Activated CD4-positive, alpha-beta T cell treated with anti-CD3 and anti-CD28 coated beads, Interleukin-2, amount 50 U/mL, for 48 hours (primary cell): ENCODE results near the gene TMEM234.
"Not testable (repeated sequence)": the region's sequence is repeated elsewhere in the genome, so short reads cannot be mapped to it uniquely, and the experiment has no call there.

ENCODE experiments used
- DNase-seq, 2 experiments: peaks; one replicate each; pipeline ENCODE4 v3.0.0-alpha.2; 2020

The TMEM234 gene

DNA sequence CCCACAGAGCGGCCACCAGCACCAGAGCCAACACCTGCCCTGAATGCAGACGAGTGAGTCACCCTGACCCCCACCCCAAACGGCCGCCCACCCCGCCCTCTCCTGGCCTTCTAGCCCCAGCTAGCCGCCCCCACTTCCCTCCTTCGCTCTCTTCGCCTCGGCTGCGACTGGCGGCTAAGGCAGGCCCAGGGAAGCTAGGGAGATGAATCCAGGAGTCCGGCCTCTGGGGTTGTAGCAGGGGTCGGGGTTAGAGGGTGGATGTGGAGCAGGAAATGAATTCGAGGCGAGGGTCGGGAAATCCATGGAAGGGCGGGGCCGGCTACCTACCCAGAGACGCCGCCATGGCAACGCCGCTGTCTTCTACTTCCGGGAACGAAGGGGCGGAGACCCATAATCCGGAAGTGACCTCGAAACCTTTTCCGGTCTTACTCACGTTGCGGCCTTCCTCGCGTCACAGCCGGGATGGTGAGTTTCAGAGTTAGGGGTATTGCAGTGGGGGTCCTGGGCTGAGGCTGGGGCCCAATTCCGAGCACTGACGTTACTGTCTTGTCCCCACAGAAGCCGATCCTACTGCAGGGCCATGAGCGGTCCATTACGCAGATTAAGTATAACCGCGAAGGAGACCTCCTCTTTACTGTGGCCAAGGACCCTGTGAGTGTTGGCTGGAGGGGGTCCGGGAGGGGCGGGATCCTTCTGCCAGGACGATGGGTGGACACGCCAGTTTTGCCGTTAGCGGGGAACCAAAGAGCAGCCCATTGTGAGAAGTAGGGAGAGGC, at the start of gene TMEM234, which contains the start of gene EIF3I:
Gene TMEM234 (minus strand): TSS at position 374 of the 776 bp plus-strand sequence. CDS start 31 bp downstream, at position 343.
Gene EIF3I (plus strand): TSS at position 428 of the 776 bp plus-strand sequence. CDS start 35 bp downstream, at position 463.
- DNase-seq: peak; percentile 91 to 95

GRCh38 chr1:32269744-32270143, 47.6 kb upstream of the TMEM234 start:
- DNase-seq: no peak

- DNase-seq: no peak
Observed at GRCh38 chr1:32266921-32267591, 44.9 kb upstream of the TMEM234 start.

- DNase-seq: no peak
Observed at GRCh38 chr1:32265846-32266245, 43.7 kb upstream of the TMEM234 start.

GRCh38 chr1:32263744-32264143, 41.6 kb upstream of the TMEM234 start:
- no peak for DNase-seq

DNA sequence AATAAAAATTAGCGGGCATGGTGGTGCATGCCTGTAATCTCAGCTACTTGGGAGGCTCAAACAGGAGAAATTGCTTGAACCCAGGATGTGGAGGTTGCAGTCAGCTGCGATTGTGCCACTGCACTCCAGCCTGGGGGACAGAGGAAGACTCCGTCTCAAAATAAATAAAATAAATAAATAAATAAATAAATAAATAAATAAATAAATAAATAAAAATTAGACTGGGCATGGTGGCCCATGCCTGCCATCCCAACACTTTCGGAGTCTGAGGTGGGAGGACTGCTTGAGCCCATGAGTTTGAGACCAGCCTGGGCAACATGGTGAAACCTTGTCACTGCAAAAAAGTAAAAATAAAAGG, 41.1 kb upstream of the TMEM234 start:
- DNase-seq: not testable (repeated sequence)

DNA sequence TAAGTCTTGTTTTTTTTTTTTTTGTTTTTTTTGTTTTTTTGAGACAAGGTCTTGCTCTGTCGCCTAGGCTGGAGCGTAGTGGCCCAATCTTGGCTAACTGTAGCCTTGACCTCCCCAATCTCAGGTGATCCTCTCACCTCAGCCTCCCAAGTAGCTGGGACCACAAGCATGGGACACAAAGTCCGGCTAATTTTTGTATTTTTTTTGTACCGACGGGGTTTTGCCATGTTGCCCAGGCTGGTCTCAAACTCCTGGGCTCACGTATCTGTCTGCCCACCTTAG, 35.0 kb upstream of the TMEM234 start:
- DNase-seq: no peak

GRCh38 chr1:32256473-32257226, 34.5 kb upstream of the TMEM234 start:
- no peak for DNase-seq

- DNase-seq: no peak
Observed at GRCh38 chr1:32255072-32256071, 33.2 kb upstream of the TMEM234 start.

DNA sequence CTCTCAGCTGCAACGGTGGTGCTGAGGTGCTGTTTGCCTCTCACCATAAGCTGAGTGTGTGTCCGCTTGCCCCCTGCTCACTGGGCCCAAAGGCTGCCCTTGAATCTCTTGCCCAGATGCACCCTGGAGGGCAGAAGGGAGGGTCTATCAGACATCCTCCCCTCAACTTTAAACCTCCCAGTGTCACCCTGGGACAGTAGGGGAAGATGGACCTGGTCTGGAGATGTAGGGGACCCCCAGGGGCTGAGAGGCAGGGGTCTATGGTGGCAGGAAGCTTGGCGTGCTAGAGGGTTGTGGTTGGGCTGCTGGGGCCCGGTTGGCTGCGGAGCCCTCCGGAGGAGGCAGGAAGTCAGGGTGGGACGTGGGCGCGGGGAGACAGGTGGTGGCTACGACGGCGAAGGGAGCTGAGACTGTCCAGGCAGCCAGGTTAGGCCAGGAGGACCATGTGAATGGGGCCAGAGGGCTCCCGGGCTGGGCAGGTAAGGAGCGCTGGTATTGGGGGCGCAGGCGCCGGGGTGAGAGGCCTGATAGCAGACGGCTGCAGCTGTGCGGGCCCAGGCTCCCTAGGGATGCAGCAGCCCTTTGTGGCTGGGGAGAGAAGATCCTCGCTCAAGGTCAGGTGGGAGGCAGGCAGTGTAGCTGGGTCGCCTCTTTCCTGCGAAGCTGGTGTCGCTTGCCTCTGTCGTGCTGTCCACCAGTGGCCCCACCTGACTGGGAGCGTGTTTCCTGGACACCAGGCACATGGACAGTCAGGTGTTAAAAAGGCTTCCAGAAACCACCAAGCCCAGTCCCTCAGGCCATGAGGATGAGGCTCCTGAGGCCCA, 29.0 kb upstream of the TMEM234 start, which contains the start of gene LCK:
Gene LCK (plus strand): TSS at position 373 of the 824 bp plus-strand sequence. CDS start 23,065 bp downstream, outside the sequence.
- DNase-seq: peak; percentile 80 to 82

- peak; percentile 82 to 86 for DNase-seq
Observed at GRCh38 chr1:32249831-32250525, 27.8 kb upstream of the TMEM234 start.

- DNase-seq: peak; percentile 90 to 93
Observed at GRCh38 chr1:32247983-32248889, 26.1 kb upstream of the TMEM234 start.

- DNase-seq: no peak
Observed at GRCh38 chr1:32247452-32247851, 25.3 kb upstream of the TMEM234 start.

GRCh38 chr1:32246888-32247273, 24.7 kb upstream of the TMEM234 start, which contains the start of gene FAM167B:
TSS of gene FAM167B (plus strand) at chr1:32247222. CDS start at chr1:32247422, 200 bp downstream.
- no peak for DNase-seq

- no peak for DNase-seq
Observed at GRCh38 chr1:32242341-32242851, 20.2 kb upstream of the TMEM234 start.

- peak; percentile 44 to 54 for DNase-seq
Observed at GRCh38 chr1:32241001-32241763, 19.0 kb upstream of the TMEM234 start.

- DNase-seq: peak; percentile 56 to 68
Observed at GRCh38 chr1:32240140-32240951, 18.2 kb upstream of the TMEM234 start.

GRCh38 chr1:32239790-32240139, 17.6 kb upstream of the TMEM234 start:
- DNase-seq: no peak
